ENCODE results near the gene NSDHL. TPM values are rescaled to one million over a fixed set of nuclear protein-coding genes. Genes with fewer than 3 reads are reported as not detected.

The NSDHL gene
- total and polyA plus RNA-seq, 2 experiments from 2014 or later = 32.4 to 34.3 TPM

DNA sequence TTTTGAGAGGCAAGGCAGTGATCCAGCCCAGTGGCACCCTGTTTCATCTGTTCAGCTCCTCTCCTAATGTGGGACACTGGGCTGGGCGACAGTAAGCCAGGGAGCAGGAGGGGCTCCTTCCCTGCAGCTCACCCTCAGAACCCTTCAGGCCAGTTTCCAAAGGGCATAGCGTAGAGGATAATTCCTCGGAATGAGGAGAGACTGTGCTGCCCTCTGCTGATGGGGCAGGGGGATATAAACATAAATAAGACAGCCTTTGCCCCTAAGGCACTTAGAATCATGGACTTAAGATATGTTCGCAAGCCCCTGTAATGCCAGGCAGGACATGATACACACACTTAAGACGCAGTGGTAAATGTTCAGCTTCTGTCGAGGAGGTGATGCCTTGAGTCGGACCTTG lies 39.1 kb downstream of the NSDHL start:
- Histone ChIP-seq H3K9me2 (ENCODE audit: insufficient read depth) (no peaks in the 10 kb centered on the region), H3K27me3 (ENCODE audit: insufficient read depth) (no peaks in the 10 kb centered on the region), H3K4me1 (ENCODE audit: insufficient read depth) (no peaks in the 10 kb centered on the region), H3K27ac (ENCODE audit: low read depth) (no peak overlapping the region), H3K4me2 (no peak overlapping the region), H2AFZ (no peak overlapping the region), H3K79me2 (replicated peaks; ENCODE audit: insufficient read depth) (no peaks in the 10 kb centered on the region), H3K4me3 (no peak overlapping the region), H3F3A (replicated peaks; ENCODE audit: low read depth) (no peaks in the 10 kb centered on the region), H3K36me3 (ENCODE audit: insufficient read depth) (no peaks in the 10 kb centered on the region), H4K20me1 (replicated peaks; ENCODE audit: insufficient read depth) (no peaks in the 10 kb centered on the region)
- DNase-seq (ENCODE audit: low spot score) = peak; percentile 20
- Mint-ChIP-seq H3K4me1 (peaks cover 11% of the 10 kb centered on the region), H3K9me3 (peaks cover 2% of the 10 kb centered on the region; the same call in 2 of the 3 replicates), H3K27me3 (ENCODE audit: insufficient read depth, low read depth, poor library complexity) (peaks cover 5% of the 10 kb centered on the region), H3K27ac (no peak overlapping the region; the same call in 1 of the 2 replicates), H3K4me3 (no peak overlapping the region), H3K36me3 (ENCODE audit: low read depth) (peaks cover 29% of the 10 kb centered on the region)
- TF ChIP-seq, protein P1, sequence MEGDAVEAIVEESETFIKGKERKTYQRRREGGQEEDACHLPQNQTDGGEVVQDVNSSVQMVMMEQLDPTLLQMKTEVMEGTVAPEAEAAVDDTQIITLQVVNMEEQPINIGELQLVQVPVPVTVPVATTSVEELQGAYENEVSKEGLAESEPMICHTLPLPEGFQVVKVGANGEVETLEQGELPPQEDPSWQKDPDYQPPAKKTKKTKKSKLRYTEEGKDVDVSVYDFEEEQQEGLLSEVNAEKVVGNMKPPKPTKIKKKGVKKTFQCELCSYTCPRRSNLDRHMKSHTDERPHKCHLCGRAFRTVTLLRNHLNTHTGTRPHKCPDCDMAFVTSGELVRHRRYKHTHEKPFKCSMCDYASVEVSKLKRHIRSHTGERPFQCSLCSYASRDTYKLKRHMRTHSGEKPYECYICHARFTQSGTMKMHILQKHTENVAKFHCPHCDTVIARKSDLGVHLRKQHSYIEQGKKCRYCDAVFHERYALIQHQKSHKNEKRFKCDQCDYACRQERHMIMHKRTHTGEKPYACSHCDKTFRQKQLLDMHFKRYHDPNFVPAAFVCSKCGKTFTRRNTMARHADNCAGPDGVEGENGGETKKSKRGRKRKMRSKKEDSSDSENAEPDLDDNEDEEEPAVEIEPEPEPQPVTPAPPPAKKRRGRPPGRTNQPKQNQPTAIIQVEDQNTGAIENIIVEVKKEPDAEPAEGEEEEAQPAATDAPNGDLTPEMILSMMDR (conservative IDR thresholded peaks at IDR 0.05; ENCODE audit: low read depth in 2 of 2) = peak in 1 of 2 experiments; percentile 57; a peak in 3 of 4 replicates
- no peak for TF ChIP-seq ZNF331 (CRISPR knock-in tag; IDR thresholded peaks at IDR 0.05; ENCODE audit: low read depth)
- no peak for TF ChIP-seq ZNF114 (CRISPR knock-in tag; IDR thresholded peaks at IDR 0.05)
- peak; percentile 61; the same call in 2 of the 3 replicates for ATAC-seq

DNA sequence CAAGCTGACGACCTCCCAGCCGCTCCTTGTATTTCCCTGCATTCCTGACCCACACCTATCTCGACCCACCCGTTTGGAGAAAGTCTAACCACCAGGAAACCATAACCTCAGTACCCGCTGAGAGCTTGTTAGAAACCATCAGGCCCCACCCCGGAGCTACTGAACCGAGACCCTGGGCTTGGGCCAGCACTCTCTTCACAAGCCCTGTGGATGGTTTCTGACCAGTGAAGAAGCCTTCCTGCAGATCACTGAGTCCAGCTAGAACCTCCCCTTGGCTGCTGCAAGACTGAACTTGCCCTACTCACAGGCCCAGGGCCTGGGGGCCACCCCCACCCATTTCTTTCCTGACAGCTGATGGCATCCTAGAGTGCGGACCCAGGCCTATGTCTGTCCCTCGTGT lies 40.4 kb downstream of the NSDHL start:
- H3K4me2 ChIP-seq = no peak overlapping the region
- H3K9me3 Mint-ChIP-seq = peaks cover 4% of the 10 kb centered on the region; the same call in 2 of the 3 replicates

More for the DNA sequence above, 40.4 kb downstream of the NSDHL start:
- Histone ChIP-seq H3K9me2 (ENCODE audit: insufficient read depth) (no peaks in the 10 kb centered on the region), H3K27ac (ENCODE audit: low read depth) (no peak overlapping the region), H3K36me3 (ENCODE audit: insufficient read depth) (no peaks in the 10 kb centered on the region), H3K27me3 (ENCODE audit: insufficient read depth) (no peaks in the 10 kb centered on the region), H3K4me1 (ENCODE audit: insufficient read depth) (no peaks in the 10 kb centered on the region), H3K79me2 (replicated peaks; ENCODE audit: insufficient read depth) (no peaks in the 10 kb centered on the region), H3F3A (replicated peaks; ENCODE audit: low read depth) (no peaks in the 10 kb centered on the region), H3K4me3 (no peak overlapping the region), H2AFZ (no peak overlapping the region), H4K20me1 (replicated peaks; ENCODE audit: insufficient read depth) (no peaks in the 10 kb centered on the region)
- peaks cover 7% of the 10 kb centered on the region for H3K27me3 Mint-ChIP-seq (ENCODE audit: insufficient read depth, low read depth, poor library complexity)
- DNase-seq (ENCODE audit: low spot score) (no peak), ATAC-seq (no peak)
- peaks cover 11% of the 10 kb centered on the region for H3K4me1 Mint-ChIP-seq
- H3K36me3 Mint-ChIP-seq (ENCODE audit: low read depth) = peaks cover 23% of the 10 kb centered on the region
- TF ChIP-seq POLR2AphosphoS5 (IDR thresholded peaks at IDR 0.05; ENCODE audit: low read depth) = no peak
- TF ChIP-seq, protein P2, sequence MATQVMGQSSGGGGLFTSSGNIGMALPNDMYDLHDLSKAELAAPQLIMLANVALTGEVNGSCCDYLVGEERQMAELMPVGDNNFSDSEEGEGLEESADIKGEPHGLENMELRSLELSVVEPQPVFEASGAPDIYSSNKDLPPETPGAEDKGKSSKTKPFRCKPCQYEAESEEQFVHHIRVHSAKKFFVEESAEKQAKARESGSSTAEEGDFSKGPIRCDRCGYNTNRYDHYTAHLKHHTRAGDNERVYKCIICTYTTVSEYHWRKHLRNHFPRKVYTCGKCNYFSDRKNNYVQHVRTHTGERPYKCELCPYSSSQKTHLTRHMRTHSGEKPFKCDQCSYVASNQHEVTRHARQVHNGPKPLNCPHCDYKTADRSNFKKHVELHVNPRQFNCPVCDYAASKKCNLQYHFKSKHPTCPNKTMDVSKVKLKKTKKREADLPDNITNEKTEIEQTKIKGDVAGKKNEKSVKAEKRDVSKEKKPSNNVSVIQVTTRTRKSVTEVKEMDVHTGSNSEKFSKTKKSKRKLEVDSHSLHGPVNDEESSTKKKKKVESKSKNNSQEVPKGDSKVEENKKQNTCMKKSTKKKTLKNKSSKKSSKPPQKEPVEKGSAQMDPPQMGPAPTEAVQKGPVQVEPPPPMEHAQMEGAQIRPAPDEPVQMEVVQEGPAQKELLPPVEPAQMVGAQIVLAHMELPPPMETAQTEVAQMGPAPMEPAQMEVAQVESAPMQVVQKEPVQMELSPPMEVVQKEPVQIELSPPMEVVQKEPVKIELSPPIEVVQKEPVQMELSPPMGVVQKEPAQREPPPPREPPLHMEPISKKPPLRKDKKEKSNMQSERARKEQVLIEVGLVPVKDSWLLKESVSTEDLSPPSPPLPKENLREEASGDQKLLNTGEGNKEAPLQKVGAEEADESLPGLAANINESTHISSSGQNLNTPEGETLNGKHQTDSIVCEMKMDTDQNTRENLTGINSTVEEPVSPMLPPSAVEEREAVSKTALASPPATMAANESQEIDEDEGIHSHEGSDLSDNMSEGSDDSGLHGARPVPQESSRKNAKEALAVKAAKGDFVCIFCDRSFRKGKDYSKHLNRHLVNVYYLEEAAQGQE (IDR thresholded peaks at IDR 0.05; ENCODE audit: unreplicated experiment) = no peak
- no peak for TF ChIP-seq EZH2phosphoT487 (IDR thresholded peaks at IDR 0.05; ENCODE audit: unreplicated experiment)
- TF ChIP-seq, protein P3, sequence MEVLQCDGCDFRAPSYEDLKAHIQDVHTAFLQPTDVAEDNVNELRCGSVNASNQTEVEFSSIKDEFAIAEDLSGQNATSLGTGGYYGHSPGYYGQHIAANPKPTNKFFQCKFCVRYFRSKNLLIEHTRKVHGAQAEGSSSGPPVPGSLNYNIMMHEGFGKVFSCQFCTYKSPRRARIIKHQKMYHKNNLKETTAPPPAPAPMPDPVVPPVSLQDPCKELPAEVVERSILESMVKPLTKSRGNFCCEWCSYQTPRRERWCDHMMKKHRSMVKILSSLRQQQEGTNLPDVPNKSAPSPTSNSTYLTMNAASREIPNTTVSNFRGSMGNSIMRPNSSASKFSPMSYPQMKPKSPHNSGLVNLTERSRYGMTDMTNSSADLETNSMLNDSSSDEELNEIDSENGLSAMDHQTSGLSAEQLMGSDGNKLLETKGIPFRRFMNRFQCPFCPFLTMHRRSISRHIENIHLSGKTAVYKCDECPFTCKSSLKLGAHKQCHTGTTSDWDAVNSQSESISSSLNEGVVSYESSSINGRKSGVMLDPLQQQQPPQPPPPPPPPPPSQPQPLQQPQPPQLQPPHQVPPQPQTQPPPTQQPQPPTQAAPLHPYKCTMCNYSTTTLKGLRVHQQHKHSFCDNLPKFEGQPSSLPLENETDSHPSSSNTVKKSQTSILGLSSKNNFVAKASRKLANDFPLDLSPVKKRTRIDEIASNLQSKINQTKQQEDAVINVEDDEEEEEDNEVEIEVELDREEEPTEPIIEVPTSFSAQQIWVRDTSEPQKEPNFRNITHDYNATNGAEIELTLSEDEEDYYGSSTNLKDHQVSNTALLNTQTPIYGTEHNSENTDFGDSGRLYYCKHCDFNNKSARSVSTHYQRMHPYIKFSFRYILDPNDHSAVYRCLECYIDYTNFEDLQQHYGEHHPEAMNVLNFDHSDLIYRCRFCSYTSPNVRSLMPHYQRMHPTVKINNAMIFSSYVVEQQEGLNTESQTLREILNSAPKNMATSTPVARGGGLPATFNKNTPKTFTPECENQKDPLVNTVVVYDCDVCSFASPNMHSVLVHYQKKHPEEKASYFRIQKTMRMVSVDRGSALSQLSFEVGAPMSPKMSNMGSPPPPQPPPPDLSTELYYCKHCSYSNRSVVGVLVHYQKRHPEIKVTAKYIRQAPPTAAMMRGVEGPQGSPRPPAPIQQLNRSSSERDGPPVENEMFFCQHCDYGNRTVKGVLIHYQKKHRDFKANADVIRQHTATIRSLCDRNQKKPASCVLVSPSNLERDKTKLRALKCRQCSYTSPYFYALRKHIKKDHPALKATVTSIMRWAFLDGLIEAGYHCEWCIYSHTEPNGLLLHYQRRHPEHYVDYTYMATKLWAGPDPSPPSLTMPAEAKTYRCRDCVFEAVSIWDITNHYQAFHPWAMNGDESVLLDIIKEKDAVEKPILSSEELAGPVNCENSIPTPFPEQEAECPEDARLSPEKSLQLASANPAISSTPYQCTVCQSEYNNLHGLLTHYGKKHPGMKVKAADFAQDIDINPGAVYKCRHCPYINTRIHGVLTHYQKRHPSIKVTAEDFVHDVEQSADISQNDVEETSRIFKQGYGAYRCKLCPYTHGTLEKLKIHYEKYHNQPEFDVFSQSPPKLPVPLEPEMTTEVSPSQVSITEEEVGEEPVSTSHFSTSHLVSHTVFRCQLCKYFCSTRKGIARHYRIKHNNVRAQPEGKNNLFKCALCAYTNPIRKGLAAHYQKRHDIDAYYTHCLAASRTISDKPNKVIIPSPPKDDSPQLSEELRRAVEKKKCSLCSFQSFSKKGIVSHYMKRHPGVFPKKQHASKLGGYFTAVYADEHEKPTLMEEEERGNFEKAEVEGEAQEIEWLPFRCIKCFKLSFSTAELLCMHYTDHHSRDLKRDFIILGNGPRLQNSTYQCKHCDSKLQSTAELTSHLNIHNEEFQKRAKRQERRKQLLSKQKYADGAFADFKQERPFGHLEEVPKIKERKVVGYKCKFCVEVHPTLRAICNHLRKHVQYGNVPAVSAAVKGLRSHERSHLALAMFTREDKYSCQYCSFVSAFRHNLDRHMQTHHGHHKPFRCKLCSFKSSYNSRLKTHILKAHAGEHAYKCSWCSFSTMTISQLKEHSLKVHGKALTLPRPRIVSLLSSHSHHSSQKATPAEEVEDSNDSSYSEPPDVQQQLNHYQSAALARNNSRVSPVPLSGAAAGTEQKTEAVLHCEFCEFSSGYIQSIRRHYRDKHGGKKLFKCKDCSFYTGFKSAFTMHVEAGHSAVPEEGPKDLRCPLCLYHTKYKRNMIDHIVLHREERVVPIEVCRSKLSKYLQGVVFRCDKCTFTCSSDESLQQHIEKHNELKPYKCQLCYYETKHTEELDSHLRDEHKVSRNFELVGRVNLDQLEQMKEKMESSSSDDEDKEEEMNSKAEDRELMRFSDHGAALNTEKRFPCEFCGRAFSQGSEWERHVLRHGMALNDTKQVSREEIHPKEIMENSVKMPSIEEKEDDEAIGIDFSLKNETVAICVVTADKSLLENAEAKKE (CRISPR knock-in tag; IDR thresholded peaks at IDR 0.05) = no peak
- no peak for TF ChIP-seq ZNF114 (CRISPR knock-in tag; IDR thresholded peaks at IDR 0.05)
- no peak overlapping the region for H3K27ac Mint-ChIP-seq
- no peak overlapping the region for H3K4me3 Mint-ChIP-seq
